Measurements from ENCODE around the gene MSL3. TPM values are rescaled to one million over a fixed set of nuclear protein-coding genes. Genes with fewer than 3 reads are reported as not detected.

MSL3 gene
- total and polyA plus RNA-seq, 8 donors, result 13.6 to 44.0 (median 27.2) TPM

DNA sequence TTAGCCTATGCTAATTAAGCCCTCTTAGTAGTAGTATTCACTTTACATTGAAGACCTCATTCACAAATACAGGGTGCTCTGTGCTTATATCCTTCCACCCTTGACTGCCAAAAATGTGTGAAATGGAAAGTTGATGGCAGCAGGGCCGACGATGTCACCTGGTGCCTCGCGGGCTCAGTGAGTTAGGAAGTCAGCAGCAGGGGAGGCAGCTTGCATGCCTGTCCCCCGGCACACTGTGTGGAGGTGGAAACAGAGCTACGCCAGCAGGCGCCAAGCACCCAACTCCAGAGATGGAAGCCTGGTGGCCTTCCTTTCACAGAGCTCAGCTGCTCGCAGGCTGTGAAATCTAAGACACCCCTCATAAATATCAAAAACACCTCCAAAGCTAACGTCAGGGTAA, 8.4 kb downstream of the MSL3 start:
- Histone ChIP-seq H3K27me3 (peaks cover 0 to 4% (median 0%) of the 10 kb centered on the region in 3 donors), H3K27ac (no peak overlapping the region), H3K4me1 (peaks cover 0 to 4% (median 0%) of the 10 kb centered on the region in 4 donors), H3K36me3 (peaks cover 0 to 83% (median 77%) of the 10 kb centered on the region in 4 donors), H3K4me3 (no peak overlapping the region), H3K9me3 (no peaks in the 10 kb centered on the region)
- no peak for DNase-seq
- TF ChIP-seq, protein P1, sequence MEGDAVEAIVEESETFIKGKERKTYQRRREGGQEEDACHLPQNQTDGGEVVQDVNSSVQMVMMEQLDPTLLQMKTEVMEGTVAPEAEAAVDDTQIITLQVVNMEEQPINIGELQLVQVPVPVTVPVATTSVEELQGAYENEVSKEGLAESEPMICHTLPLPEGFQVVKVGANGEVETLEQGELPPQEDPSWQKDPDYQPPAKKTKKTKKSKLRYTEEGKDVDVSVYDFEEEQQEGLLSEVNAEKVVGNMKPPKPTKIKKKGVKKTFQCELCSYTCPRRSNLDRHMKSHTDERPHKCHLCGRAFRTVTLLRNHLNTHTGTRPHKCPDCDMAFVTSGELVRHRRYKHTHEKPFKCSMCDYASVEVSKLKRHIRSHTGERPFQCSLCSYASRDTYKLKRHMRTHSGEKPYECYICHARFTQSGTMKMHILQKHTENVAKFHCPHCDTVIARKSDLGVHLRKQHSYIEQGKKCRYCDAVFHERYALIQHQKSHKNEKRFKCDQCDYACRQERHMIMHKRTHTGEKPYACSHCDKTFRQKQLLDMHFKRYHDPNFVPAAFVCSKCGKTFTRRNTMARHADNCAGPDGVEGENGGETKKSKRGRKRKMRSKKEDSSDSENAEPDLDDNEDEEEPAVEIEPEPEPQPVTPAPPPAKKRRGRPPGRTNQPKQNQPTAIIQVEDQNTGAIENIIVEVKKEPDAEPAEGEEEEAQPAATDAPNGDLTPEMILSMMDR (IDR thresholded peaks at IDR 0.05), result no peak
- TF ChIP-seq POLR2AphosphoS5 (IDR thresholded peaks at IDR 0.05), result no peak
- no peak for TF ChIP-seq POLR2A (IDR thresholded peaks at IDR 0.05)
- TF ChIP-seq EP300 (IDR thresholded peaks at IDR 0.05), result no peak
- WGBS, 5 donors, result 61 to 90% (median 83%) methylated on average over 6 to 9 of the region's 9 CpGs
- intact Hi-C loops (cut with DNase I; ENCODE audit: low total_unique reads), result no loop called here

DNA sequence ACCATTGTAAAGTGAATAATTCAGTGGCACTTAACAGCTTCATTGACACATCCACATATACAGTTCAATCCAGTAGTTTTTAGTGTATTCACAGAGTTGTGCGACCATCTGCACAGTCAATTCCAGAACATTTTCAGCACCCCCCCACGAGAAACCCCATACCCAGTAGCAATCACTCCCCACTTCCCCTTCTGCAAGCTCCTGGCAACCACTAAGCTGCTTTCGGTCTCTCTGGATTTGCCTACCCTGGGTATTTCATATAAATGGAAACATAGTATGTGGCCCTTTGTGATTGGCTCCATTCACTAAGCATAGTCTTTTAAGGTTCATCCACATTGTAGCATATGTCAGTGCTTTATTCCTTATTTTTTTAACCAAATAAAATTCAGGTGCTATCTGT, 10.0 kb downstream of the MSL3 start:
- Histone ChIP-seq H3K4me1 (no peaks in the 10 kb centered on the region), H3K36me3 (peaks cover 0 to 80% (median 70%) of the 10 kb centered on the region in 4 donors), H3K27ac (no peak overlapping the region), H3K9me3 (no peaks in the 10 kb centered on the region), H3K4me3 (no peak overlapping the region), H3K27me3 (peaks cover 0 to 4% (median 0%) of the 10 kb centered on the region in 3 donors)
- no peak for DNase-seq
- no peak for TF ChIP-seq POLR2AphosphoS5 (IDR thresholded peaks at IDR 0.05)
- TF ChIP-seq, protein P1 (IDR thresholded peaks at IDR 0.05), result no peak
- no peak for TF ChIP-seq EP300 (IDR thresholded peaks at IDR 0.05)
- no peak for TF ChIP-seq POLR2A (IDR thresholded peaks at IDR 0.05)
- intact Hi-C loops (cut with DNase I; ENCODE audit: low total_unique reads), result no loop called here
- 58 to 85% (median 66%) methylated on average over 3 of the region's 3 CpGs for WGBS, 5 donors

DNA sequence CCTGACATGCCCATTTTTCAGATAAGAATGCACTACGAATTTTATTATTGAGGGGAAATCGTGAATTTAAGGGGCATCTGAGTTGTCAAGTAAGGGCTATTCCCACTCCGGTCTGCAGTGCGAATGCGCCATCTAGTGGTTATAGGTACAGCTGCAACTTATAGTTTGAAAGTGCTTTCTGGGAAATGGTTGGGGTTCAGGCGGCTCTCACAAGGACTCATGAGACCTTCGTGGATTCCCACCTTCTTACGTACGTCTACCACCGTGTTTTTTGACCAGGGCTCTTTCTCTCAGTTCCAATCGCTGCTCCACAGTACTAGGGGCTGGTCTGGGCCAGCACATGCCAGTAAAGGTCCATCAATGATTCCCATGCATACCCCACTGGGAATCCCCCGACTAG, 12.3 kb downstream of the MSL3 start:
- intact Hi-C loops (cut with DNase I; ENCODE audit: low total_unique reads), result no loop called here
- H3K27ac ChIP-seq, result no peak overlapping the region
- TF ChIP-seq EP300 (IDR thresholded peaks at IDR 0.05), result no peak
- TF ChIP-seq, protein P1 (IDR thresholded peaks at IDR 0.05), result peak in 5 of 7 experiments; percentile 30 to 82 (median 70)
- 8 to 21% (median 9%) methylated on average over 4 to 12 of the region's 12 CpGs for WGBS, 5 donors
- no peaks in the 10 kb centered on the region for H3K27me3 ChIP-seq
- H3K4me1 ChIP-seq, result no peaks in the 10 kb centered on the region
- H3K36me3 ChIP-seq, result peaks cover 0 to 74% (median 57%) of the 10 kb centered on the region in 4 donors
- H3K9me3 ChIP-seq, result no peaks in the 10 kb centered on the region
- no peak overlapping the region for H3K4me3 ChIP-seq
- DNase-seq, result peak; percentile 49 to 81

DNA sequence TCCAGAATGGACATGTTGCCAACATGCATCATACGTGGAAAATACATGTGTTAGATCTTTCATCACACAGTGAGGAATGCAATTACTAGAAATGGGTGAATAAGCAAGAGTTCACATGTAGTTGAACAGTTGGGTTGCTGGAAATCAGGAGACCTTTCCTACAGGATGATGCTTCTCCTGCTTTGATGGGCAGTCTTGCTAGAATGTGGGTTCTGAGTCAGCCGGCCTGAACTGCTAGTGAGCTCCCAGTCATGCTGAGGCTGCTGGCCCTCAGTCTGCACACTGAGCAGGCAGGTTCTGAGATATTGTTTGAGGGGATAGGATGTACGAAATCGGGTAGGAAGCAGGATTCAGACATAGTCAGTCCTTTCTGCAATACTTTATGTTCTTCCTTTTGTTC, 20.2 kb downstream of the MSL3 start:
- Histone ChIP-seq H3K4me3 (no peak overlapping the region), H3K27me3 (no peaks in the 10 kb centered on the region), H3K36me3 (peaks cover 0 to 26% (median 19%) of the 10 kb centered on the region in 4 donors), H3K9me3 (no peaks in the 10 kb centered on the region), H3K27ac (no peak overlapping the region), H3K4me1 (no peaks in the 10 kb centered on the region)
- no peak for DNase-seq
- 58 to 89% (median 78%) methylated on average over 3 to 4 of the region's 4 CpGs for WGBS, 5 donors
- TF ChIP-seq EP300 (IDR thresholded peaks at IDR 0.05) (no peak), POLR2A (IDR thresholded peaks at IDR 0.05) (no peak), POLR2AphosphoS5 (IDR thresholded peaks at IDR 0.05) (no peak)
- TF ChIP-seq, protein P1 (IDR thresholded peaks at IDR 0.05), result no peak
- intact Hi-C loops (cut with DNase I; ENCODE audit: low total_unique reads), result no loop called here

Data from stomach (tissue), 9 donors.